Measurements from ENCODE around the gene MOB3A. TPM values are rescaled to one million over a fixed set of nuclear protein-coding genes. Genes with fewer than 3 reads are reported as not detected.

MOB3A gene
- total RNA-seq, 1 donor from 2014 or later: 6.0 TPM

DNA sequence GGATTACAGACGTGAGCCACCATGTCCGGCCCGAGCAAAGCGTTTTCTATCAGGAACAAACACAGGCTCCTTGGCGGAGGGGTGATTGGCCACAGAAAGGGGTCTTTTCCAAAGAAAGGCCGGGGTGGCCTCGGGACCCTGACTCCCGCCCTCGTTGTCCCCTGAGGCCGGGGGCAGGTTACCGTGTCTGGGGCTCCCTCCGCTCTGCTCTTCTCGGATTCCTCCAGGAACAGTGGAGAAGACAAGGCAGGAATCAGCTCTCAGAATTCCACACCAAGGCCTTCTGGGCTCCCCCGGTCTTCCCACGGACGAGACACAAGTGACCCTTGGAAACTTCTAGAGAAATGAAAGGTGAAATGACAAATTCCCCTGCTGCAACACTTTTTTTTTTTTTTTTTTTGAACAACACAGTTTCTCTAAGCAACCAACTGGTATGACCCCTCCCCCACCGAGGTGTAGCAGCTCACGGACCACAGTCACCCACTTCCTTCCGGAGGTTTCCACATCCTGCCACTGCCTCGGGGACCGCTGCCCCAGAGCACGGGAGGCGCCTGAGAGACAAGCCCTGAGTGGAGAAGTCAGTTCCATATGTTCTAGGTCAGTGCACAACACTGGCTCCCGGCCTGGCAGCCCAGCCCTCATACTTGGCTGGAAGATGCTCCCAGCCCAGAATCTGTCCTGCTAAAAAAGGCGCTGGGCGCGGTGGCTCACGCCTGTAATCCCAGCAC is 11.0 kb downstream of the MOB3A start:
- no peaks in the 10 kb centered on the region for H3K36me3 Mint-ChIP-seq
- peaks cover 22% of the 10 kb centered on the region for H3K4me1 Mint-ChIP-seq
- DNase-seq (ENCODE audit: low spot score): no peak
- H3K9ac ChIP-seq: no peak overlapping the region
- H2AFZ ChIP-seq (replicated peaks): no peak overlapping the region
- H3F3A ChIP-seq (ENCODE audit: low read depth): no peaks in the 10 kb centered on the region
- H3K27ac ChIP-seq: no peak overlapping the region
- no peaks in the 10 kb centered on the region for H3K9me3 ChIP-seq (ENCODE audit: low read depth)
- H3K36me3 ChIP-seq: no peaks in the 10 kb centered on the region
- no peak overlapping the region for H3K4me2 ChIP-seq
- H3K27me3 Mint-ChIP-seq (ENCODE audit: insufficient read depth, low read depth): no peaks in the 10 kb centered on the region
- no peak overlapping the region for H3K4me3 Mint-ChIP-seq
- H3K9me3 Mint-ChIP-seq: no peaks in the 10 kb centered on the region
- peaks cover 3% of the 10 kb centered on the region for H4K20me1 ChIP-seq (ENCODE audit: low read depth)
- no peaks in the 10 kb centered on the region for H3K27me3 ChIP-seq
- TF ChIP-seq EZH2 (IDR thresholded peaks at IDR 0.05) (no peak), CTCF (IDR thresholded peaks at IDR 0.05) (no peak), EZH2phosphoT487 (IDR thresholded peaks at IDR 0.05) (no peak)
- H3K27ac Mint-ChIP-seq: no peak overlapping the region
- H3K4me3 ChIP-seq: no peak overlapping the region
- no peaks in the 10 kb centered on the region for H3K79me2 ChIP-seq (ENCODE audit: low read depth)
- peaks cover 4% of the 10 kb centered on the region for H3K4me1 ChIP-seq

DNA sequence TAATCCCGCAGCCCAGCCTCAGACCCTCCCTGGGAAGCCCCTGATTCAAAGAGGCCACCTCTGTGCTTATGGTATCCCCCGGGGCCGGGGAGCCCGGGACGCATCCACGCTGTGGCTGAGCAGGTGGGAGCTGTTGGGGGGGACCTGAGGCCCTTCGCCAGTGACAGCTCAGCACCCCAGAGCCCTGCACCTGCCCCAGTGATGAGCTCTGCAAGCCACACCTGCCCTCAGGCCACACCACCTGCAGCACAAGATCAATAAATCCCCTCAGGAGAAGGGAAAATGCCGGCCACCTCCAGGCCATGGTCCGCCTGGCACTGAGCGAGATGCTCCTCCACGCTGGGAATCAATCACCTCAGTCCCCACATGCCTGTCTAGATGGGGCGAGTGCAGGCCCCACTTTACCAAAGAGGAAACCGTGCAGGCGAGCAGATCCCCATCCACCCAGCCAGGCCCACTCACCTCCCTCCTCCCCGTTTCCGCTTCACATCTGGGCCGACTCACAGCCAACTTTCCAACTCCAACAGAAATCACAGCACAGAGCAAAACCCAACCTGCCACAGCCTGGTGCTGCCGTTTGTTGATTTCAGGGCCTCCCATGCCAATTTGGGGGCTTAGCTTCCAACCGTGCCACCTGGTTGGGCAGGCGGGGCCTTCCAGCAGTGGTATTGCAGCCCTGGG is 12.8 kb downstream of the MOB3A start:
- H3K27ac ChIP-seq: no peak overlapping the region
- H3K27me3 Mint-ChIP-seq (ENCODE audit: insufficient read depth, low read depth): peaks cover 2% of the 10 kb centered on the region
- peaks cover 2% of the 10 kb centered on the region for H3K36me3 Mint-ChIP-seq
- H3K9me3 ChIP-seq (ENCODE audit: low read depth): no peaks in the 10 kb centered on the region
- no peaks in the 10 kb centered on the region for H3K79me2 ChIP-seq (ENCODE audit: low read depth)
- TF ChIP-seq CTCF (IDR thresholded peaks at IDR 0.05) (no peak), EZH2phosphoT487 (IDR thresholded peaks at IDR 0.05) (no peak), EZH2 (IDR thresholded peaks at IDR 0.05) (no peak)
- no peaks in the 10 kb centered on the region for H3K9me3 Mint-ChIP-seq
- no peak overlapping the region for H3K4me3 Mint-ChIP-seq
- no peak overlapping the region for H3K4me2 ChIP-seq
- no peak for DNase-seq (ENCODE audit: low spot score)
- no peak overlapping the region for H2AFZ ChIP-seq (replicated peaks)
- H3F3A ChIP-seq (ENCODE audit: low read depth): no peaks in the 10 kb centered on the region
- H3K4me1 Mint-ChIP-seq: peaks cover 12% of the 10 kb centered on the region
- no peak overlapping the region for H3K9ac ChIP-seq
- no peak overlapping the region for H3K27ac Mint-ChIP-seq
- H3K4me1 ChIP-seq: no peaks in the 10 kb centered on the region
- H4K20me1 ChIP-seq (ENCODE audit: low read depth): peaks cover 3% of the 10 kb centered on the region
- H3K27me3 ChIP-seq: no peaks in the 10 kb centered on the region
- H3K36me3 ChIP-seq: no peaks in the 10 kb centered on the region
- no peak overlapping the region for H3K4me3 ChIP-seq

DNA sequence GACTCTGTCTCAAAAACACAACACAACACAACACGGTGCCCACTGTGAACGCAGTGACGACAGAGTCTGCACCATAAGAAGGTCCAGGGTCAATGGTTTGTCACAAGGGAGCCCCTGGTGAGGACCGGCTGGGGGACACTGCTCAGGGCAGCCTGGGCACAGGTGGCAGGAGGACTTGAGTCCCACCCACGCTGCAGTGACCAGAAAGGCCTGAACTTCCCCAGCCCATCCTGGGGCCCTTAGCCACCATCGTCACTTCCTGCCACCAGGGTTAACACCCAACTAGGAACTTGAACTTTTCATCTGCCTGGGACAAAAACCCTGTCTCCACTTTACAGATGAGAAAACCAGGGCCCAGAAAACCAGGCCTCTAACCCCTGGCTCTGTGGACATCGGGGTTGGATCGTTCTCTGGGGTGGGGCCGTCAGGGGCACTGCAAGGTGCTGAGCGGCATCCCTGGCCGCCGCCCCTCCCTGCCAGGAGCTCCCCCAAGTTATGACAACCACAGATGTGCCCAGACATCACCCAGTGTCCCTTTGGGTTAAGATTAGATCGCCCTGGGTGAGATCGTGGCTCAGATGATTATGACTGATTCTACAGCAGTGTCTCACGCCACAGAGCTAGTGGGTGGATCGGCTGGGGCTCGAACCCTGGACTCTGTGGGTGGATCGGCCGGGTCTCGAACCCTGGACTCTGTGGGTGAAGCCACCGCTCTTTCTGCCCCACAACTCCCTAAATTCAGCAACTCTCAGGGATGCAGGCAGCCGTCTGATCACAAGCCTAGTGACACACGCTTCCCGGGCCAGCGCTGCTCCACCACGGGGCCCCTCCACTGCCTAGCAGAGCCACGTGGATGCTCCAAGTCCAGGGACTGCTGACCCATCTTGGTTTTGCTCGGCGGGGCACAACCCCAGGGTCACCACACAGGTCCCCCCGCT is 14.0 kb downstream of the MOB3A start:
- peaks cover 8% of the 10 kb centered on the region for H3K4me1 Mint-ChIP-seq
- no peak overlapping the region for H3K4me3 ChIP-seq
- H3K4me2 ChIP-seq: no peak overlapping the region
- TF ChIP-seq EZH2 (IDR thresholded peaks at IDR 0.05): no peak
- TF ChIP-seq EZH2phosphoT487 (IDR thresholded peaks at IDR 0.05): no peak
- TF ChIP-seq CTCF (IDR thresholded peaks at IDR 0.05): no peak
- DNase-seq (ENCODE audit: low spot score): no peak
- H3K27me3 ChIP-seq: no peaks in the 10 kb centered on the region
- no peaks in the 10 kb centered on the region for H3F3A ChIP-seq (ENCODE audit: low read depth)
- peaks cover 2% of the 10 kb centered on the region for H3K27me3 Mint-ChIP-seq (ENCODE audit: insufficient read depth, low read depth)
- no peak overlapping the region for H3K27ac Mint-ChIP-seq
- no peak overlapping the region for H3K4me3 Mint-ChIP-seq
- H3K4me1 ChIP-seq: no peaks in the 10 kb centered on the region
- H3K9me3 ChIP-seq (ENCODE audit: low read depth): no peaks in the 10 kb centered on the region
- H3K79me2 ChIP-seq (ENCODE audit: low read depth): no peaks in the 10 kb centered on the region
- H4K20me1 ChIP-seq (ENCODE audit: low read depth): no peaks in the 10 kb centered on the region
- no peak overlapping the region for H2AFZ ChIP-seq (replicated peaks)
- H3K9me3 Mint-ChIP-seq: no peaks in the 10 kb centered on the region
- no peak overlapping the region for H3K27ac ChIP-seq
- no peak overlapping the region for H3K9ac ChIP-seq
- peaks cover 2% of the 10 kb centered on the region for H3K36me3 Mint-ChIP-seq
- no peaks in the 10 kb centered on the region for H3K36me3 ChIP-seq

Data from neural progenitor cell (in vitro differentiated cells).